COR-L47 (cell line): Measurements from ENCODE around the gene MYO5C.
"Not testable (repeated sequence)": the region's sequence is repeated elsewhere in the genome, so short reads cannot be mapped to it uniquely, and the experiment has no call there.

Experiments used
- DNase-seq: peaks from one replicate; lab custom pipeline; 2025; lab: John Stamatoyannopoulos, UW

The MYO5C gene

GRCh38 chr15:52308446-52309153 lies 13.0 kb upstream of the MYO5C start:
- no peak for DNase-seq

- DNase-seq, result no peak
Observed at GRCh38 chr15:52307847-52308246, 12.2 kb upstream of the MYO5C start.

GRCh38 chr15:52306270-52306669 lies 10.7 kb upstream of the MYO5C start:
- DNase-seq, result no peak

GRCh38 chr15:52303093-52303772 lies 7.6 kb upstream of the MYO5C start:
- DNase-seq, result no peak

- DNase-seq, result no peak
Observed at GRCh38 chr15:52301265-52301847, 5.8 kb upstream of the MYO5C start.

- no peak for DNase-seq
Observed at GRCh38 chr15:52294881-52295420, 653 bp downstream of the MYO5C start.

GRCh38 chr15:52292780-52293392 lies 2.7 kb downstream of the MYO5C start:
- no peak for DNase-seq

- no peak for DNase-seq
Observed at GRCh38 chr15:52291204-52291603, 4.4 kb downstream of the MYO5C start.

- no peak for DNase-seq
Observed at GRCh38 chr15:52290800-52291199, 4.8 kb downstream of the MYO5C start.

GRCh38 chr15:52290329-52290728 lies 5.3 kb downstream of the MYO5C start:
- no peak for DNase-seq

GRCh38 chr15:52289629-52290081 lies 5.9 kb downstream of the MYO5C start:
- no peak for DNase-seq

GRCh38 chr15:52288986-52289385 lies 6.6 kb downstream of the MYO5C start:
- DNase-seq, result no peak

- DNase-seq, result peak; percentile 6
Observed at GRCh38 chr15:52288051-52288942, 7.3 kb downstream of the MYO5C start.

- DNase-seq, result no peak
Observed at GRCh38 chr15:52287114-52287513, 8.5 kb downstream of the MYO5C start.

- DNase-seq, result not testable (repeated sequence)
Observed at GRCh38 chr15:52285941-52286340, 9.7 kb downstream of the MYO5C start.

- no peak for DNase-seq
Observed at GRCh38 chr15:52284164-52284563, 11.4 kb downstream of the MYO5C start.

- no peak for DNase-seq
Observed at GRCh38 chr15:52283281-52283680, 12.3 kb downstream of the MYO5C start.

GRCh38 chr15:52282418-52282817 lies 13.2 kb downstream of the MYO5C start:
- no peak for DNase-seq

- DNase-seq, result no peak
Observed at GRCh38 chr15:52281085-52282035, 14.2 kb downstream of the MYO5C start.
